HG02588 (cell line): ENCODE results near the gene SIK1.

Experiments used
- ATAC-seq: cut with Tn5 transposase; IDR thresholded peaks from one replicate; pipeline ENCODE4 v1.9.1; 2021; ENCODE audit warnings: mild to moderate bottlenecking, moderate library complexity; ENCODE audit not compliant: unreplicated experiment

The SIK1 gene

DNA sequence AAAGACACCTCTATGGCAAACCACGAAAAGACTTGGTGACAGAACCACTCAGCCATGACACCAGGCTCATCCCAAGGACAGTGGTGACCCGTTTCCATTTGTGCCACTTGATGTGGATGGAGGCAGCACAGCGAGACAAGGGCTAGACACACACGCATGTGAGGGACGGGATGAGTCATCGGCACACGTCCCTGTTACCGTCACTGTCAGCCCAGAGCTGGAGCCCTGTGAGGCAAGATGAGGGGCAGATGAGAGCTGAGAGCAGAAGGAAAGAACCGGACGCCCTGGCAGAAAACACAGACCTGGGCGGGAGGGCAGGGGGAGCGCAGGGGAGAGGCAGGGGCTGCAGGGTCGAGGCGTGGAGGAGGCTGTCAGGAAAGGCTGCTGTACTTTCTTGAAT, 57.8 kb downstream of the SIK1 start:
- ATAC-seq = no peak

DNA sequence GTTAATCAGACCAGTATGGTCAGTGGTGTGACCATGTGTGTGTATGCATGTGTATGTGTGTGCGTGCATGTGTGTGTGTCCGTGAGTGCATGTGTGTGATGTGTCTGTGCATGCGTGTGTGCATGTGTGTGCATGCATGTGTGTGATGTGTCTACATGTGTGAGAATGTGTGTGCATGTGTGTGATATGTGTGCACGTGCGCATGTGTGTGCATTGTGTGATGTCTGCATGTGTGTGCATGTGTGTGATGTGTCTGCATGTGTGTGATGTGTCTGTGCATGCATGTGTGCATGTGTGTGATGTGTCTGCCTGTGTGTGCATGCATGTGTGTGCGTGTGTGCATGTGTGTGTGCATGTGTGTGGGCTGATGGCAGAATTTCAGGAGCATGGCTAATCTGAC, 58.2 kb downstream of the SIK1 start:
- ATAC-seq = no peak

DNA sequence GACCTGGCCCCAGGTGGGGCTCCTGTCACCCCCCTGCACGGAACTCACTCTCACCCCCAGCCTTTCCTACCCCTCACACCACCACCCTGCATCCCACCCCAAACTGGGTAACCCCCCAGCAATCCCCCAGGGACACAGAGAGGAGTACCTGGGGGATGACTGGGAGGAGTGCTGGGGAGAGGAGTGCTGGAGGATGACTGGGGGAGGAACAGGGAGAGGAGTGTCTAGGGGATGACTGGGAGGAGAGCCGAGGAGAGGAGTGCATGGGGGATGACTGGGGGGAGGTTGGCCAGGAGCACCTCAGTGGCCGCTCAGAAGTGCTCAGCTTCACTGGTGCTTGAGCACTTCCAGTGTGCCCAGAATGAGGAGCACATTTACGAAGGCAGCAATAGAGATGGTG, 59.1 kb downstream of the SIK1 start:
- ATAC-seq = no peak

DNA sequence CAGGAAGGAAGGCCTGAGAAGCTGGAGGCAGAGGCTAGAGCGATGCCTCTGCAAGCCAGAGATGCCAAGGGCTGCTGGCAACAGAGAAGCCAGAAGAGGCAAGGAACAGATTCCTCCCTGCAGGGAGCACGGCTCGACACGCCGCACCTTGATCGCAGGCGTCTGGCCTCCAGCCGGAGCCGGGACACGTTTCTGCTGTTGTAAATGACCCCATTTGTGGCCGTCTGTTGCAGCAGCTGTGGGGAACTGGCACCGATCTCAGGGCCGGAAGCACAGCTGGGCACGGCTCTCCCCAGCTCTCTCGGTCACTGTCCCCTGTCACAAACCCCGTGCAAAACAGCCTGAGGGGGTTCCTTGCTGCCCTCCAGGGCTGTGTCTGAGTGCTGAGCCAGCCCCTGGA, 59.6 kb downstream of the SIK1 start:
- no peak for ATAC-seq

DNA sequence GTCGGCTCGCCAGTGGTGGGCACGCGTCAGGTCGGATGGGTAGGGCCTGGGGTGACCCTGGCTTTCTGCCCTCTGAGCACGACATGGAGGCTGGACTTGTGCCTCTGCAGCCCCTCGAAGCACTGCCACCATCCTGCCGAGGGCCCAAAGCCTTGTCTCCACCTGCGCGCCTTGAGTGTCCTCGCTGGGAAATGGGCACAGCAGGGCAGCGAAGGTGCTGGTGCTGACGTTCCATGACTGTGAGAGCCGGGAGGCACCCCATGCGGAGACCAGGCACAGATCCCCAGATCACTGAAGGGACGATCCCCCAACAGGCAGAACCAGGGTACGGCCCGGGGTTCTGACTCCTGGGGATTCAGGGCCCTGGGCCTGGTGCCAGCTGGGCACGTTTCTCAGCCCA, 60.3 kb downstream of the SIK1 start:
- ATAC-seq = no peak

DNA sequence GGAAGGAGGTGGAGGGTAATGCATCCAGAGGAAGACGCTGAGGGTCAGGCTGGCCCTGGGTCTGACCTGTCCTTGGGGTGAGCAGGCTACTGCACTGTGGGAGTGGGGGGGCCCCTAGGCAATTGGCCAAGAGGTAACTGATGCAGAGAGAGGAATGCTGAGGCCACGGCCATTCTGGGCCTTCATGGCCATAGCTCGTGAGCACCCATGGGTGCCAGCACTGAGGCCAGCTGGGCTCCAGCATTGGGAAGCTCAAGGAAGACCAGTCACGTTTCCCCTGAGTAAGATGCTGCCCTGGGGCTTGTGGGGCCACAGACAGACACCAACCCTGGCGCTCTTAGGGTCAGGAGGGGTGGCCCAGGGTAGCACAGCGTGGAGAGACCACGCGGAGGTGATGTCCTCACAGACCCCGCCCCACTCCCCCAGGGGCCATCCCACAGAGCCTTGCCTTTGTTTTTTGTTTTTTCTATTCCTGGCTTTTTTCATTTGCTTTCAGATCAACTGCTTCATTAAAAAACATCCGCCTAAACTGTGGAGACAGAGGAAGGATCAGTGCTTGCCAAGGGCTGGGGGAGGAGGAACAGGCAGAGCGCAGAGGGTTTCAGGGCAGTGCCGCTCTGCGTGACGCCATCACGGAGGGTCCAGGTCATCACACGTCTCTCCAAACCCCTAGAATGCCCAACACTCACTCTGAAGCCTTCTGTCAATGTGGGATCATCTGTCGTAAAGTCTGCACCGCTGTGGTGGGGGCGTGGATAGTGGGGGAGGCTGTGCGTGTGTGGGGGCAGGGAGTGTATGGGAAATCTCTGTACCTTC, 61.1 kb downstream of the SIK1 start:
- no peak for ATAC-seq

DNA sequence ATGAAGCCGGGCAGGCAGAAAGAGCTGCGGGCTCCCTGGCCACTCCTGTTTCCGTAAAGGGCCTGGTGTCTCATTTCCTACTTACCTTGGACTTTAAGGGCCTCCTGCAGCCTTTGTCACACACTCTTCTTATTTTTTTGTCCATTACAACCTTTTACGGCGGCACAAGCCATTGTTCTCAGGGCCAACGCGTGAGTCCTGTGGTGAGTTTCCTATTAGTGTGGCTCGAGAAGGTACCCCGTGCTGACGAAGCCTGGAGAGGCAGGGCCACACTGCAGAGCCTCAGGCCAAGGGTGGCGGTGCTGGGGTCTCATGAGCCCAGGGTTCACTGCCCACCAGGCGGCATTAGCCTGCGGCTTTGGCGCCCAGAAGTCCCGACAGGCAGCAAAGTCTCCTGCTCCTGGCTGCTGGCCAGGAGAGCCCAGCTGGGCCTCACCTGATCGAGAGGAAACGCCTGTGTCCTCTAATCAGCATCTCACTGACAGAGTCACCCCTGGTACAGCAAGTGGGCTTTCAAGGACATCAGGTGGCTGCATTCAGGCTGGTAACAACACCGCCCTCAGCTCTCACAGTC, 62.0 kb downstream of the SIK1 start:
- ATAC-seq = no peak
